Muscle layer of colon (tissue), 2 donors: ENCODE measurements around the gene GOPC.
"Not testable (repeated sequence)": the region's sequence is repeated elsewhere in the genome, so short reads cannot be mapped to it uniquely, and the experiment has no call there.

ENCODE experiments used
- H3K27ac ChIP-seq: one replicate; pipeline ENCODE4 v1.7.0; 2013; ENCODE audit warnings: low read depth, mild to moderate bottlenecking, low read length, moderate library complexity
- H3K27me3 ChIP-seq, 2 donors: one replicate each; pipeline ENCODE4 v1.7.0; 2013; ENCODE audit warnings: low read length in 2 of 2, mild to moderate bottlenecking in 2 of 2; ENCODE audit not compliant: insufficient read depth in 2 of 2, control insufficient read depth in 1 of 2
- H3K36me3 ChIP-seq: one replicate; pipeline ENCODE4 v1.7.0; 2013; ENCODE audit warnings: mild to moderate bottlenecking, low read length; ENCODE audit not compliant: insufficient read depth
- H3K4me1 ChIP-seq: one replicate; pipeline ENCODE4 v1.7.0; 2013; ENCODE audit warnings: mild to moderate bottlenecking, low read length; ENCODE audit not compliant: insufficient read depth
- H3K4me3 ChIP-seq, 2 donors: one replicate each; pipeline ENCODE4 v1.7.0; 2013; ENCODE audit warnings: low read length in 2 of 2, low read depth in 1 of 2, mild to moderate bottlenecking in 1 of 2, moderate library complexity in 1 of 2
- H3K9ac ChIP-seq: one replicate; pipeline ENCODE4 v1.7.0; 2013; ENCODE audit warnings: low read length
- H3K9me3 ChIP-seq: one replicate; pipeline ENCODE4 v1.7.0; 2013; ENCODE audit warnings: mild to moderate bottlenecking, low read length
- donor health status: abdominal sarcoma.
- donor health status: Adenocarcinoma of cecum.

The GOPC gene

DNA sequence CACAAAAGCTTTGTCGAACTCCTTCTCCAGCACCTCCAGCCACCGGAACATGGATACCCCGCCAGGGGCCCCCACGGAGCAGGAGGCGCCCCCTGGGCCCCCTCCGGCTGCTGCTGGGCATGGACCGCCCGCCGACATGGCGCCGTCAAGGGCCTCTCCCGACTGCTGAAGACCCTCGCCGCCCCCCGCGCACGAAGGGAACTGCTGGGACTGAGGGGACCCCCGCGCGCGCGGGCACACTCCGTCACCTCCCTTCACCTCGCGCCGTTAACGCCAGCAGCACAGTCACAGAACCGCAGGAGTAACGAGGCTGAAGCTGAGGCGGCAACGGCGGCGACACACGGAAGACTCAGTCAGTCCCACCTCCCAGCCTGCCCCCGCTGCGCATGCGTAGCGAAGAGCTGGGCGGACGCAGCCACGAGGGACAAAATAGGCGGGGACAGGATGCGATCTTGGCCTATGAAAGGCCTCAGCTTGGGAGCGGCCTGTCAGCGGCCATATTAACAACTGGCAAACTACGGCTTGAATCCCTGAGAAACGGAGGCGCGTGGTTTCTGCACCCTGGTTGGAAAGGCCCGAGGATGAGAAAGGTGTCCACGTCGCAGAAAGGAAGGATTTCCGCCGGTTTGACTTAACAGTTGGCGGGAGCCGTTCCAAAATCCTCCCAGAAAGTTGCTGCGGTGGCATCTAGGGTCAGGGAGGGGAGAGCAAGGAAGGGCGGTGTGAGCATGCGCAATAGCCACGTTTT, at the start of gene GOPC:
Gene GOPC (minus strand): TSS at position 361 of the 748 bp plus-strand sequence. CDS start 223 bp downstream, at position 138.
- Histone ChIP-seq H3K4me3 (peak within 1 kb of the TSS; percentile 79 to 91), H3K4me1 (peaks cover 13% of the 10 kb centered on the region), H3K9ac (peak within 1 kb of the TSS; percentile 88), H3K27me3 (no peaks in the 10 kb centered on the region), H3K27ac (peak within 1 kb of the TSS; percentile 83), H3K9me3 (no peaks in the 10 kb centered on the region), H3K36me3 (no peaks in the 10 kb centered on the region)

DNA sequence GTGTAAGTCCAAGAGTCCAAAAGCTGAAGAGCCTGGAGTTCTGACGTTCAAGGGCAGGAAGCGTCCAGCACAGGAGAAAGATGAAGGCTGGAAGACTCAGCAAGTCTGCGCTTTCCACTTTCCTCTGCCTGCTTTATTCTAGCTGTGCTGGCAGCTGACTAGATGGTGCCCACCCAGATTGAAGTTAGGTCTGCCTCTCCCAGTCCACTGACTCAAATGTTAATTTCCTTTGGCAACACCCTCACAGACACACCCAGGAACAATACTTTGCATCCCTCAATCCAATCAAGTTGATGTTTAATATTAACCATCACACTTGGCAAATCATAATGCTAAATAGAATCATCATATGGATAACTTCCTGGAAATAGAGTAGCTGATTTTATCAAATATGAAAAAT, 49.7 kb upstream of the GOPC start:
- H3K9ac ChIP-seq, H3K4me1 ChIP-seq, H3K9me3 ChIP-seq, H3K36me3 ChIP-seq, H3K27ac ChIP-seq, H3K4me3 ChIP-seq, H3K27me3 ChIP-seq: not testable (repeated sequence)

- no peaks in the 10 kb centered on the region for H3K36me3 ChIP-seq
- no peaks in the 10 kb centered on the region for H3K27me3 ChIP-seq
- H3K27ac ChIP-seq, result no peak overlapping the region
- H3K4me1 ChIP-seq, result no peaks in the 10 kb centered on the region
- H3K4me3 ChIP-seq, result no peak overlapping the region
- no peaks in the 10 kb centered on the region for H3K9me3 ChIP-seq
- no peak overlapping the region for H3K9ac ChIP-seq
Observed at GRCh38 chr6:117642976-117643375, 40.7 kb upstream of the GOPC start.

DNA sequence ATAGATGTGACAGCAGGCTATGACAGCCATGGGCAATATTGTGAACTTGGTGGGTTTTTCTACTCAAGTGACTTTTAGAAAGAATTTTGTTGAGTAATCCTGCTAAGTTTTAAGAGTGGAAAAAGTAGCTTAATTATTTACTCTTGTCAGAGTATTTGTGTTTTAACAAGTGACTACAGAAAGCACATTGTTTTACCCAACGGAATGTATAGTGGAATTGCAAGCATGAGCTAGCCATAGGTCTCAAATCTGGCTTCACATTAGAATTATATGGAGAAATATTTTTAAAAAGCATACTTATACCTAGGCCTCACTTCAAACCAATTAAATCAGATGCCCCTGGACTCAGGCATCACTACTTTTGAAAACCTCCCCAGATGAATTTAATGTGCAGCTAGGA, 35.5 kb upstream of the GOPC start:
- Histone ChIP-seq H3K36me3 (no peaks in the 10 kb centered on the region), H3K27me3 (no peaks in the 10 kb centered on the region), H3K9me3 (no peaks in the 10 kb centered on the region), H3K27ac (no peak overlapping the region), H3K4me3 (no peak overlapping the region), H3K4me1 (no peaks in the 10 kb centered on the region), H3K9ac (no peak overlapping the region)

DNA sequence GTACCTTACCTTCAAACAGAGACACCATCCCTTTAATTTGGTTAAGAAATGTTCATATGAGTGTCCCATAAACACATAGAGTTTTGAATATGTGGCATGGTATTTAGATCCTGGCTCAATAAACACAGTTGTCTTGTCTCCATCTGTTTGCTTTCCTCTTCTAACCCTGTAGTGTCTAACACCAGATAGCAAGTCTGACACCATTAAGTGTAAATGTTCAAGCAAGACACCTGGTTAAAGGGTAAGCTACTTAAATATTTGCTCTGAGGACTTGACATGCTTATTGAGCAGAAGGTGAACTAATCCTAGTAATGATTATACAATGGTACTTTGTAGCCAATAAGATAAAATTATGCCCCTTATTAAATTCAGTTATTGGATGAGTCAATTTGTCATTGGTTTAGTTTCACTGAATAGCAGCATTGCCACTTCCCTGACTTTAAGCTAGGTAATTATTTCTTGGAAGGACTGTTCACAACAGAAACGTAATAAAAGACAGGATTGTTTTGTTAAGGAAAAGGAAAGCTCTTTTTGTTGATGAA, 26.9 kb upstream of the GOPC start:
- no peaks in the 10 kb centered on the region for H3K36me3 ChIP-seq

GRCh38 chr6:117627533-117627932, 25.2 kb upstream of the GOPC start:
- Histone ChIP-seq H3K9me3 (no peaks in the 10 kb centered on the region), H3K4me1 (no peaks in the 10 kb centered on the region), H3K36me3 (no peaks in the 10 kb centered on the region), H3K4me3 (no peak overlapping the region), H3K27me3 (no peaks in the 10 kb centered on the region), H3K27ac (no peak overlapping the region), H3K9ac (no peak overlapping the region)

More for the DNA sequence above, 26.9 kb upstream of the GOPC start:
- no peak overlapping the region for H3K9ac ChIP-seq
- H3K4me3 ChIP-seq, result no peak overlapping the region
- no peaks in the 10 kb centered on the region for H3K27me3 ChIP-seq
- H3K4me1 ChIP-seq, result no peaks in the 10 kb centered on the region
- no peaks in the 10 kb centered on the region for H3K9me3 ChIP-seq
- no peak overlapping the region for H3K27ac ChIP-seq

GRCh38 chr6:117624869-117625481, 22.7 kb upstream of the GOPC start:
- no peak overlapping the region for H3K27ac ChIP-seq
- H3K4me3 ChIP-seq, result no peak overlapping the region
- no peaks in the 10 kb centered on the region for H3K4me1 ChIP-seq
- H3K36me3 ChIP-seq, result no peaks in the 10 kb centered on the region
- no peaks in the 10 kb centered on the region for H3K9me3 ChIP-seq
- no peaks in the 10 kb centered on the region for H3K27me3 ChIP-seq
- no peak overlapping the region for H3K9ac ChIP-seq

DNA sequence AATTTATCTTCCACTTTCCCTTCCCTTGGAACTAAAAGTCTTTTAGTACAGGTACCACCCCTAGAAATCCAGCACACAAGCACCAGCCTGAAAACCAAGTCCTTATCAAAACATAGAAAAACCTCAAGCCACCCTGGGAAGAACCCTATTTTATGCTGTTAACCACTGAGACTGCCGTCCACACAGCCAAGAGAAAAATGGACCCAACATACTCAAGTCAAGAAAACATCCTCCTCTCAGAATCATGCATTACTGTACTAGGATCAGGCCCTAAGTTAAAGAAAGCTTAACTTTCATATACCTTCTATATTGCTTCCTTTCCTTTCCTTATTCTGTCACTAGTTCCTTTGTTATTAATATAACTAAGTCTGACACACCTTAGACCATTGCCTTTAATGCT, 16.9 kb upstream of the GOPC start:
- no peak overlapping the region for H3K4me3 ChIP-seq

GRCh38 chr6:117617210-117618035, 15.1 kb upstream of the GOPC start:
- no peaks in the 10 kb centered on the region for H3K27me3 ChIP-seq
- no peaks in the 10 kb centered on the region for H3K36me3 ChIP-seq
- no peak overlapping the region for H3K9ac ChIP-seq
- H3K27ac ChIP-seq, result no peak overlapping the region
- H3K4me1 ChIP-seq, result no peaks in the 10 kb centered on the region
- H3K4me3 ChIP-seq, result no peak overlapping the region
- no peaks in the 10 kb centered on the region for H3K9me3 ChIP-seq

More for the DNA sequence above, 16.9 kb upstream of the GOPC start:
- Histone ChIP-seq H3K9me3 (no peaks in the 10 kb centered on the region), H3K9ac (no peak overlapping the region), H3K4me1 (no peaks in the 10 kb centered on the region), H3K27ac (no peak overlapping the region), H3K36me3 (no peaks in the 10 kb centered on the region), H3K27me3 (no peaks in the 10 kb centered on the region)

DNA sequence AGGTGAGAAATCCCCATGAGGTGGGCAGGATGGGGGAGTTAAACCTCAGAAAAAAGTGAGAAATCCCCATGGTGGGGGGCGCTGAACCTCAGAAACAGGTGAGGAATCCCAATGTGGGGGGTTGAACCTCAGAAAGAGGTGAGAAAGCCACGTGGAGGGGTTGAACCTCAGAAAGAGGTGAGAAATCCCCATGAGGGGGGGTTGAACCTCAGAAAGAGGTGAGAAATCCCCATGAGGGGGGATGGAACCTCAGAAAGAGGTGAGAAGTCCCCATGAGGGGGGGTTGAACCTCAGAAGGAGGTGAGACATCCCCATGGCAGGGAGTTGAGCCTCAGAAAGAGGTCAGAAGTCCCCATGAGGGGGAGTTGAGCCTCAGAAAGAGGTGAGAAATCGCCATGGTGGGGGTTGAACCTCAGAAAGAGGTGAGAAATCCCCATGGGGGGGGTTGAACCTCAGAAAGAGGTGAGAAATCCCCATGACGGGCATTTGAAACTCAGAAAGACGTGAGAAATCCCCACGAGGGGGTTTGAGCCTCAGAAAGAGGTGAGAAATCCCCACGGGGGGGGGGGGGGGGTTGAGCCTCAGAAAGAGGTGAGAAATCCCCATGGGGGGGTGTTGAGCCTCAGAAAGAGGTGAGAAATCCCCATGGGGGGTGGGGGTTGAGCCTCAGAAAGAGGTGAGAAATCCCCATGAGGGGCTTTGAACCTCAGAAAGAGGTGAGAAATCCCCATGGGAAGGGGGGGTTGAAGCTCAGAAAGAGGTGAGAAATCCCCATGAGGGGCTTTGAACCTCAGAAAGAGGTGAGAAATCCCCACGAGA, 14.3 kb upstream of the GOPC start:
- Histone ChIP-seq H3K9ac (no peak overlapping the region), H3K27me3 (no peaks in the 10 kb centered on the region), H3K36me3 (no peaks in the 10 kb centered on the region), H3K27ac (no peak overlapping the region), H3K4me1 (no peaks in the 10 kb centered on the region), H3K9me3 (no peaks in the 10 kb centered on the region), H3K4me3 (no peak overlapping the region)
